HG03039 (cell line): ENCODE data around the gene BCL2L1.
"Not testable (repeated sequence)": the region's sequence is repeated elsewhere in the genome, so short reads cannot be mapped to it uniquely, and the experiment has no call there.

Experiments used
- ATAC-seq: cut with Tn5 transposase; IDR thresholded peaks from one replicate; pipeline ENCODE4 v1.9.1; 2021; ENCODE audit warnings: mild to moderate bottlenecking, moderate library complexity; ENCODE audit not compliant: unreplicated experiment

BCL2L1 gene

DNA sequence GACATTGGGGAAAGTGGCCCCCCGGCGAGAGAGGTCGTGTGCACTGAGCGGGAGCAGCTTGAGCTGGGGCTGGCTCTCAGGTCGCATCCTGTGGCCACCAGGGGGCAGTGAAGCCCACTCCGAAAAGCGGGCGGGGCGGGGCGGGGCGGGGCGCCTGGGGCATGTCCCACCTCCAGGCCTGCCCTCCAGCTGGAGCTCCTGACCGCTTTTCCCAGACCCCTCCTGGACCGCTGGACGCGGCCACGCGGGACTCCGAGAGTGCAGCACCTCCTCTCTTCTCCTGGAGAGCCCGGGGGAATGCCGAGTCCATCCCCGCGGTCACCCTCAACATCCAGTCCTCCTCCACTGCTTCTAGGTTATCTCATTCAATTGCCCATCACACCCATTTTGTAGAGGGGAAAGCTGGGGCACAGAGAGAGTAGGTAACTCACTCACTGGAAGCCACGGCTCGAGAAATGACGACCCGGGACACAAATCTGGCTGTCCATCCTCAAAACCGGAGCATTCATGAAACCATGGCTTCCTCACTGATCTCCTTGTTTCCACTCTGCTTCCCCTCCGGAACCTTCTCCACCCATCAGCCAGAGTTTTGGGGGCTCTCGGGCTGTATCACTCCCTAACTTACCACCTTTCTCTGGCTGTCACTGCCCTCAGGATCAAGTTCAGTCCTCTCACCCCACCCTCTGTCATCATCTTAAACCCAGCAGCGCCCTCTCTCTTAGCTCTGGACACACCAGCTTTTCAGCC, 60.9 kb downstream of the BCL2L1 start:
- peak; percentile 75 for ATAC-seq

GRCh38 chr20:31654534-31654933, 68.1 kb downstream of the BCL2L1 start:
- ATAC-seq = no peak

DNA sequence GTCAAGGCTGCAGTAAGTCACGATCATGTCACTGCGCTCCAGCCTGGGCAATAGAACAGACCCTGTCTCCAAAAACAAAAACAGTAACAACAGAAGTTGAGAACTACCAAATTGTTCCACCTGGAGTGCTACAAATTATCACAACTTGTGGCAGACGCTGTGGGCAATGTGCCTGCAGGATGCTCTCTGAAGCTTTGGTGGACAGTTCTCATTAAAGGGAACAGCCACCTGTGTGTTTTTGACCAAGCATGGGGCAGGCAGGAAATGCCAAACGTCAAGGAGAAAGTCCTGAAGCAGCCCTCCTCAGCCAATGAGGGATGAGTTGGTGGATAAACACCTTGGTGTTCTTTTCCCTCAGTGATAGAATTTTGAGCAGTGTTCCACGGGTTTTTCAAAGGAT, 69.1 kb downstream of the BCL2L1 start:
- ATAC-seq = no peak

GRCh38 chr20:31652917-31653396, 69.7 kb downstream of the BCL2L1 start:
- no peak for ATAC-seq

DNA sequence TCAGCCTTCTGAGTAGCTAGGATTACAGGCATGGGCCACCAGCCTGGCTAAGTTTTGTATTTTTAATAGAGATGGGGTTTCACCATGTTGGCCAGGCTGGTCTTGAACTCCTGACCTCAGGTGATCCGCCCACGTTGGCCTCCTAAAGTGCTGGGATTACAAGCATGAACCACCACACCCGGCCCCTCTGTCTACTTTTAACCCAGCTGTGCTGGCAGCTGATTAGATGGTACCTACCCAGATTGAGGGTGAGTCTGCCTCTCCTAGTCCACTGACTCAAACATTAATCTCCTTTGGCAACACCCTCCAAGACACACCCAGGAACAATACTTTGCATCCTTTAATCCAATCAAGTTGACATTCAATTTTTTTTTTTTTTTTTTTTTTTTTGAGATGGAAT, 74.6 kb downstream of the BCL2L1 start:
- ATAC-seq = not testable (repeated sequence)

DNA sequence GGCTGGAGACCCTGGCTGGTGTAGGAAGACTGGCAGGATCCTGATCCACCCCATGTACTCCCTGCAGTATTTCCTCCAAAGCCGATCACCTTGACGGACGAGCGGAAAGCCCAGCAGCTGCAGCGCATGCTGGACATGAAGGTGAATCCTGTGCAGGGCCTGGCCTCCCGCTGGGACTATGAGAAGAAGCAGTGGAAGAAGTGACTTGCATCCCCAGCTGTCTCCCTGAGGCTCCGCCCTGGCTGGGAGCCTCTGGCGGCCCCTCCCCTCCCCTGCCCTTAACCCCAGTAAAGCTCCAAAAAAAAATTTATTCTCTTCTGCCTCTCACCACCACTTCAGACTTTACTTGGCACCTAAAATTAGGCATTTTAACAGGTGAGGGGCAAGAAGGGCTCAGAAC, 78.0 kb downstream of the BCL2L1 start:
- no peak for ATAC-seq

DNA sequence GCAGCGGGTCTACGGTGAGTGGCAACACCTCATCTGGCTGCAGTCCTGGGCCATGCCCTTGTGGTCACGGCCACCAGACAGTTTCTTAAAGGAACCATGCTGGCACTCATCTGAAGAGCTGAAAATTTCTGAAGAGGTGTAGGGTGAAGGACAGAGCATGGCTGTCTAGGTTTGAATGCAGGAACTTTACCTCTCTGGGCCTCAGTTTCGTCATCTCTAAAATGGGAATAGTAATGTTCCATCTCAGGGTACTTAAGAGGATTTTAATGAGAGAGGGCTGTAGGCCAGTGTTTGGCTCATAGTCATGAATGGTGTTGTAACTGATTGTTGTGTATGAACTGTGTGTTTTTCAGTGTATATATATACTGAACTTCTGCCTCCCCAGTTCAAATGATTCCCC, 79.1 kb downstream of the BCL2L1 start:
- no peak for ATAC-seq

DNA sequence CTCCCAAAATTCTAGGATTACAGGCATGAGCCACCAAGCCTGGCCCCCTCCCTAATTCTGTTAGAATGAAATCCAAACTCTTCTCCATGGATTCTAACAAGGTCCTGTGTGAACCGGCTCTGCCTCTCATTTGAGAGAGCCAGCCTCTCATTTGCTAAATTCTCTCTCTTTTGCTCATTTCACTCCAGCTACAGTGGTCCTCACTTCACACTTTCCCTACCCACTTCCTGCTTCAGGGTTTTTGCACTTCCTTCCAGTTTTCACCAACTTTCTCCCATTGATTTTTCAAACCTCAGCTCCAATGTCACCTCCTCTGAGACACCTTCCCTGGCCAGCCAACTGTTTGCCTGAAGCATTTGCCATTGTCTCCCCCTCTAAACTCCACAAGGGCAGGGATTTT, 79.8 kb downstream of the BCL2L1 start:
- ATAC-seq = no peak

- ATAC-seq = no peak
Measured at GRCh38 chr20:31641391-31641790, 81.3 kb downstream of the BCL2L1 start.

DNA sequence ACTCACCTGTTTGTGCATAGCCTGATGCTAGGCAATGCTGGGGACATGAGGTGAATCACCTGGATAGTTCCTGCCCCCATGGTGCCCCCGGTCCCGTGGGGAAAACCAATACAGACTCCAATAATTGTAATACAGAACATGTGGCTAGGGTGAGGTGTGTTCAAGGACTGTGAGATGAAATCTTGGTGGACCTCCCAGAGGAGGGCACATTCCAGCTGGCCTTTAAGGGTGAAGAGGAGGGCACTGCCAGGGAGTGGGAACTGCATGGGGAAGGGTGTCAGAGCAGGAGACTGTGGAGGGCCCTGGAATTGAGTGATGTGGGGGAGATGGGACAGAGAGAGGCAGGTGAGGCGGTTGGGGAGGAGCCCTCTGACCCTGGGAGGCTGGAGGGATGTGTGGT, 82.4 kb downstream of the BCL2L1 start:
- no peak for ATAC-seq

GRCh38 chr20:31638816-31639215, 83.9 kb downstream of the BCL2L1 start:
- no peak for ATAC-seq

GRCh38 chr20:31638317-31638716, 84.4 kb downstream of the BCL2L1 start:
- no peak for ATAC-seq

DNA sequence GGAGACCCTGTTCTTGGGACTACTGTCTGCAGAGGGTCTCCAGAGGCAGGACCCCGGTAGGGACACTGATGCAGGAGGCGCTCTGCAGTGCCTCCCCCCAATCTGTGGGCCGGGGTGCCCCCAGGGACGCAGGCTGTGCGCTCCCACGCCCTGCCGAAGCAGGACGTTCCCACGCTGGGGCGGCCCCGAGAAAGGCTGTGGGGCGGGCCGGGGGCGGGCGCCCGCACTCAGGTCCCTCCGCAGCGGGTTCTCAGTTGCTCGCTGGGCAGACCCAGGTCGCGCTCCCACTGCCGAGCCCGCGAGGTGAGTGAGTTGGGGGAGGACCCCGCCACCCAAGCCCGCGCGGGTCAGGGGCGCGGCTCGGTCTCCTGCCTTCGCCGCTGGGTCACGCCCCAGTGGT, 85.0 kb downstream of the BCL2L1 start, which contains the start of gene COX4I2:
COX4I2 (plus strand) TSS at position 253 of the 400 bp plus-strand sequence. CDS start 1,106 bp downstream, outside the sequence.
- ATAC-seq = no peak

- ATAC-seq = no peak
Measured at GRCh38 chr20:31633339-31633914, 89.2 kb downstream of the BCL2L1 start.

- no peak for ATAC-seq
Measured at GRCh38 chr20:31632548-31633338, 89.9 kb downstream of the BCL2L1 start.

DNA sequence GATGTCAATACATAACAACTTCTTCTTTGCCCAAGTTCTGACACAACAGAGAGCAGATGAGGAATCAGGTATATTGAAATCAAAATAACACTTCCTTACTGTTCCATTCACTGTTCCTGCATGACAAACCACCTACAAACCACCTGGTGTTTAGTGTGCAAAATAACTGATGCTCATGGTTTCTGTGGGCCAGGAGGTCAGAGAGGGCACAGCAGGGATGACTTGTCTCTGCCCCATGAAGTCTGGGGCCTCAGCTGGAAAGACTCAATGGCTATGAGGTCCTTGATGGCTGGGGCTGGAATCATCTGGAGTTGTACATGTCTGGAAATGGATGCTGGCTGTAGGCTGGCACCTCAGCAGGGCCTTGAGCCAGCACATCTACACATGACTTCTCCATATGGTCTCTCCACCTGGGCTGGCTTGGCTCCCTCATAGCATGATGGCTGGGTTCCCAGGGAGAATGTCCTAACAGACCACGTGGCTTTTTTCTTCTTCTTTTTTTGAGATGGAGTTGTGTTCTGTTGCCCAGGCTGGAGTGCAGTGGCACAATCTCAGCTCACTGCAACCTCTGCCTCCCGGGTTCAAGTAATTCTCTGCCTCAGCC, 92.4 kb downstream of the BCL2L1 start:
- ATAC-seq = no peak

- not testable (repeated sequence) for ATAC-seq
Measured at GRCh38 chr20:31628057-31628456, 94.6 kb downstream of the BCL2L1 start.

DNA sequence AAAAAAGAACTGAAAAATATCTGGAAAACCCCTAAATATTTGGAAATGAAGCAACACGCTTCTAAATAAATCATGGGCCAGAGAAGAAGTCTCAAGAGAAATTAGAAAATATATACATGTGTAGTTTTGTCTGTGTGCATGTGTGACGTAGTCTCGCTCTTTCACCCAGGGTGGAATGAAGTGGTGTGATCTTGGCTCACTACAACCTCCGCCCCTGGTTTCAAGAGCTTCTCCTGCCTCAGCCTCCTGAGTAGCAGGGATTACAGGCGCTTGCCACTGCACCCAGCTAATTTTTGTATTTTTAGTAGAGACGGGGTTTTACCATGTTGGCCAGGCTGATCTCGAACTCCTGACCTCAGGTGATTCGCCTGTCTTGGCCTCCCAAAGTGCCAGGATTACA, 96.1 kb downstream of the BCL2L1 start:
- ATAC-seq = not testable (repeated sequence)

GRCh38 chr20:31623123-31623505, 99.6 kb downstream of the BCL2L1 start:
- ATAC-seq = not testable (repeated sequence)

- ATAC-seq = no peak
Measured at GRCh38 chr20:31620246-31620645, 102.4 kb downstream of the BCL2L1 start.

GRCh38 chr20:31617432-31618104, 105.1 kb downstream of the BCL2L1 start:
- ATAC-seq = no peak
